ENCODE data around the gene TIMP3.

- no peak for TF ChIP-seq CTCF (IDR thresholded peaks at IDR 0.05)
- peak in 1 of 3 donors; percentile 36 for TF ChIP-seq POLR2AphosphoS5 (IDR thresholded peaks at IDR 0.05)
Observed at GRCh38 chr22:32788904-32789624, 12.4 kb upstream of the TIMP3 start.

All from breast epithelium (tissue), 3 donors.